NCI-H2081 treated with DMSO at 0.1 percent for 48 hours (cell line): Measurements from ENCODE around the gene NCKAP5.

Source experiments
- DNase-seq: peaks from one replicate; lab custom pipeline; 2025; lab: John Stamatoyannopoulos, UW

Gene NCKAP5

DNA sequence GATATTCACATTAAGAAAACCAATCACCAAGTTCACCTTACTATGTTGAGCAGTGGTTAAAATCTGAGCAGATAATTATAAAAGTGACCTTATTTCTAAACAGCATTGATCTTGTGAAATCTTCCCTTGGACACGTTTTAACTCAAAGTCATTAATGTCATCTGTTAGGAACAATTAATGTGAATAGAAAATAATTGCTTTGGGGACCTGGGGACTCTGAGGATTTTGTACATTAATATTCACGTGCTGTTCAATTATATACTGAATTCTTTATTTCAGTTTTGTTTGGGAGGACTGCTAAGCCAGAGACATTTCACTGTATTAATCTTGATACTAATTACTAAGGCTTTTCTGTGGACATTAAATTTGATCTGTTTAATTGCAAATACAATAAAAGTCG is 771.2 kb downstream of the NCKAP5 start:
- no peak for DNase-seq

DNA sequence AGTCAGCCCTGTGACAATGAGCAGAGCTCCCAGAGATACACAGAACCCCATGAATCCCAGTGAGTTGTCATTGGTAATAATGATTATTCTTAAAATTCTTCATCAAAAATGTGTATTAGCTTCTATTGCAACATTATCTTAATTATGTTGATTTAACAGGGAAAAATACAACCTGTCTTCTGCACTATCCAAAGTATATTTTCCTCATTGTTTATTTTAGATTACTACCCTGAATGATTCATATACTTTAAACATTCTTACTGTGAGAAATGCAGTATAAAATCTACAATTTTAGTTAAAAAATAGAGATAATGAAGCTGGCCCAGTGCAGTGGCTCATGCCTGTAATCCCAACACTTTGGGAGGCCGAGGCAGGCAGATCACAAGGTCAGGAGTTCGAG is 773.0 kb downstream of the NCKAP5 start:
- DNase-seq: no peak

DNA sequence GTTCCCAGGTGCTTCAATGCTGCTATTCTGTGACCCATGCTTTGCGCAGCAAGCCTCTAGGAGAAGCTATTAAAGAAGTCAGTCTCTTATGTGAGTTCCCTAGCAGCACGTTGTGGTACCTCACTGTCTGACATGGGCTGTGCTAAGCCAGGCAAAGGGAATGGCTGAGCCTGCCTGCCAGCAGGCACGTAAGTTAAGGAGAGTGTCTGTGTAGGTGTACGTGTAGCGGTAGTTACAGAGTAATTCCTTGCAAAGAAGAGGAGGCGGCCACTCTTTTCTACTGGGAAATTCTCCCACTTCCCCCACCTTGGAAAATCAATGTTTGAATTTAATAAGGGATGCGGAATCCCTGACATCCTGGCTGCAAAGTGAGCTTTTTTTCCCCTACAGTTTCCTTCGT is 774.7 kb downstream of the NCKAP5 start:
- no peak for DNase-seq

DNA sequence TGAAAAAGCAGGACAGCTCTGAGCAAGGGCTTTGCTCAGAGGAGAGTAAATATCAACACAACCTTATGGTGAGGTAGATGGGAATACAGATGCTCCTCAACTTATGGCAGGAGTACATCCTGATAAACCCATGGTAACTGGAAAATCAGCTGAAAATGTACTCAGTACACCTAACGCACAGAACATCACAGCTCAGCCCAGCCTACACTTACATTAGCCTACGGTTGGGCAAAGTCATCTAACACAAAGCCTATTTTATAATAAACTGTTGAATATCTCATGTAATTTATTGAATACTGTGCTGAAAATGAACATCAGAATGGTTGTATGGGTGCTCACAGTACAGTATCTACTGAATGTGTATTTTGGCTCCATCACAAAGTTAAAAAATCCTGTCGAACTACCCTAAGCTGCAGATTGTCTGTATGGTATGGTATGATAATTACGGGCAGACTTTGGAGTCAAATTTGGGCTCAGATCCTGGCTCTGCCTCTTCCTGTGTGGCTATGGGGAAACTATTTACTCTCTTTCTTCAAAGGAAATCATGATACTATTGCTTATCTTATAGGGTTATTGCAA is 778.0 kb downstream of the NCKAP5 start:
- DNase-seq: no peak

DNA sequence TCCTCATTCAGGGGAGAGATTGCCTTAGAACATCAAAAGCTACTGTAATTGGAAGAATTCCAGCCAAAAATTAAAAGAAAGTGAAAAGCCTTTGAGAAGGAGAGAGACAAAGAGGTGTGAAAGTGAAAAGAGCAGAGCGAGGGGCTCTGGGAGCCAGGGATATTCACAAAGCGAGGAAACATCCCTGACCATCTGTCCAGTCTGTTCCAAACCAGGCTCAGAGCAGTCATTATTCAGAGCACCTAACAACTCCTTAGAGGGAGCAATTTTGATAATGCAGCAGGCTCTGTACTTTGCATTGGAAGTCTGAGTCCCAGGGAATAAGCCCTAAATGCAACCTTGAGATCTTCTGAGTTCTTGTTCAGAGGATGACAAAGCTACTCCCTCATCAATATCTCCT is 779.2 kb downstream of the NCKAP5 start:
- no peak for DNase-seq

DNA sequence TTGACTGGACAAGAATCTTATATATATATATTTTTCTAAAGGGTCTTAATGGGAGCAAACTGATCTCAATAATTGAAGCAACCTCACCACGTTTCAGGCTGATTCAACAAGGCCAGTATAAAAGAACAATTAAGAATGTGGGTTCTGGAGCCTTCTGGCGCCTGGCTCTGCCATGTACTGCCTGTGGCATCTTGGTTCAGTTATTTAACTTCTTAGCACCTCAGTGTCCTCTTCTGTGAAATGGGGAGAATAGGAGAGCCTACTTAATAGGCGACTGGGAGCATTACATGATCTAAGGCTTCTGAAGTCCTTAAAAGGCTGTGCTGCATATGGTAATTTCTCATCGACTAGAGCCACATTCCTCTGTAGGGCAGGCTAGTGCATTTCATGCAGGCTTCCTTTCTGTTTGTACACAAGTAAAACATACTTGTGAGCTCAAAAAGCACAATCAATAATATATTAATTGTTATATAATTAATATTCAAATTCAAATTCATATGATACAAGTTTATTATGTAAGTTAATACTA is 779.9 kb downstream of the NCKAP5 start:
- no peak for DNase-seq

DNA sequence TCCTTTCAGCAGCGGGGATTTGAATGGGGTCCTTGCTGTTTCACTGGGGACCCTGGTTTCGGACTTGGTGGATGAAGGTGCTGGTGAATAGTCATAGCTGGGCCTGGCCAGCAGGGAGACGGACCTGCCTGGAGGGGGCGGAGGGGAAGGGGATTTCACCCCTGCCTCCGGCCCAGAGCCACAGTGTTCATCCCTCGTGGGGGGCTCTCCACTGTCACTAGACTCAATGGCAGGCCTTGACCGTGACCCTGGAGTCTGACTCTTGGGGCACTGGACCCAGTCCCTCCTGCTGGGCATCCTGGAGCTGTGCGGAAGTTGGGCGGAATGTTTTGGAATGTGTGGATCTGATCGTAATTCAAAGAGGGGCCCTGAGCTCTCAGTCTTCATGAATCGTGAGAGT is 784.4 kb downstream of the NCKAP5 start:
- no peak for DNase-seq

DNA sequence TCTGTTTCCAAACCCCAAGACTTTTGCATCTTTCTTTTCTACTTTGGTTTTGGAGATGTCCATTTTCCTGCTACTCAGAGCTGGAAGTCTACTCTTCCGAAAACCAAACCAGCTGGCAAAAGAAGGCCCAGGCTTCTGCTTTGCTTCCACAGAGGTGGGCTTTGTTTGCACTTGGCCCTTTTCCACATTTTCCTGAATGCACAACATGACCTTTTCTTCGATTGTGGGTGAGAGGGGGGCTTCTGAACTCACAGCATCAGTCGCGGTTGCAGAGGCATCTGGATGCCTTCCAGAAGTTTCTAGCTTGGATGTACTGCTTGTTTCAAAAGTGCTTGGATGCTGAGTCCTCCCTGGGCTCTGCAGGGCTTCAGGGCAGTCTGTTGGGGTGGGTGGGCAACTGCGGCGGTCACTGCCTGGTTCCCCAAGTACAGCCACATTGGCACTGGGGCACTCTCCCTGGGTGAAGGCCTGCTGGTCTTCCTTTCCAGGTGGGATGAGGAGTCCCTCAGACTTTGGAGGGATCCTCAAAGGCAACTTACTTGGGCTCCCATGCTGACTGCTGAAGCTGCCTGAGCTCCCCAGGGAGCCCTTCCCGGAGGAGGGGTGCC is 786.0 kb downstream of the NCKAP5 start:
- no peak for DNase-seq

DNA sequence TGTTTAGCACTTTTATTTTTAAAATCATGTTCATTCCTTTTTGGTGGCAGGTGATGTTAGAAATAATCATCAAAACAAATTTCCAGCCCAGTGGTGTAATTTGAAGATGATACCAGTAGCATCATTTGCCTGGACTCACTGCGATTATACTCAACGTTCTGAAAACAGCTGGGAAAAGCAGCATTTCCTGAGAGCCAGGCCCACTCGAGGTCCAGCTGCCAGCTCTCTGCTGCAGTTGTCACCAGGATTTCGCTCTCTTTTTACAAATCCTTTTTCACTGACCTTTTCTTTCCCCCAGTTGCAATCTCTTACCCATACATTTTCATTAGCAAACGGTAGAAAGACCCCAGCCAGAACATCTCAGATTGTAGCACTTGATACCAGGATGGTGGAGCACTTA is 787.6 kb downstream of the NCKAP5 start:
- no peak for DNase-seq

DNA sequence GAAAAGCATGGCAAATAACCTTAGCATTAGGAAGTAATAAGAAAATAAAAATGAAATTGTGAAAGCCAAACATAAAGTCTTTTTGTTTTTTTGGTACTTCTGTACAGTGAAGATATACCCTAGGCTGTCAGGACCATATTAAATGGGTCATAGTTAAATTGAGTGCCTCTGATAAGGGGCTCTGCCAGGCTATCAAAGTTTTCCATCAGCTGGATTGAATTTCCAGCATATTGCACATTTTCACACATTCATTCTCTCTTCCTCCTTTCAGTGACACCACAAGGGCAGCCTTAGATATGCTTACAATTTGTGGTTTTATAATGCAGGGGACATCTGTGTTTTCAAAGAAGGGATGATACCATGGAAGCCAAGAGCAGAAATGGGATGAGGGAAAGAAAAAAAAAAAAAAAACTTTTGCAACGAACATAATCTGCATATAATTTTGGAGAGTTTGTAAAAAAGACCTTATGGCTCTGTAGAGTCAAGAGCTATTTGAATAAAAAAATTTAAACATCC is 789.0 kb downstream of the NCKAP5 start:
- no peak for DNase-seq

DNA sequence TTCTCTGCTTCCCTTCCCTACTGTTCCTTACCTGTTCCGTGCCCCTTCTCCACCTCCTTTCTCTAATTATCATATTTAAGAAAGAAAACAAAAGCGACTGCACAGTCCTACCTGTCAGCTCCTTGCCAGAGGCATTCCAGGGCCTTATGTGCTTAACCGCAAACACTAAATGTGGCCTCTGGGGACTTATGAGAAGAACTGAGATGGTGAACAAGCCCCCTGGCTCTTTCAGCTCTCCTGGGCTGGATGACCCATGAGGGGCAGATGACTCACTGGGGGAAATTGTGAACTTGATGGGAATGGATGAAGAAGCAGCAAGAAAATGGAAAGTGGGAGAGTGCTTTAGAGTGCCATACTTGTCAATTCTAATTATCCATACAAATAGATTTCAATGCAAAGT is 792.0 kb downstream of the NCKAP5 start:
- no peak for DNase-seq

DNA sequence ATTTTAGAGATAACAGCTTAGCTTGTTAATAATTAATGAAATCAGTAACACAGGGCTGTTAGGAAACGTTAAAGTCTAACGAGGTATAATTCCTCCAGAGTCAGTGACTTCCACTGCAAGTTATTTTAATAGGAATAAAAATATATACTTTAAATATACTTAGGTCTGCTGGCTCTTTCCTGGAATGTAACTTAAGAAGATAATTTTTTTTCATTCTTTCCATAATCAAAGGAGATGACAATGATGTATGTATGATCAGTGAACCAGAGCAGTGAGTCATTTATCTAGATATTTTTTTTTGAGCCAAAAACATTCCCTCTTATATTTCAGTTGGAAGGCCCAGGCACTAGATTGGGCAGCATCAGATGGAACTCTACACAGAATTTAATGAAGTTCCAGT is 794.1 kb downstream of the NCKAP5 start:
- no peak for DNase-seq

DNA sequence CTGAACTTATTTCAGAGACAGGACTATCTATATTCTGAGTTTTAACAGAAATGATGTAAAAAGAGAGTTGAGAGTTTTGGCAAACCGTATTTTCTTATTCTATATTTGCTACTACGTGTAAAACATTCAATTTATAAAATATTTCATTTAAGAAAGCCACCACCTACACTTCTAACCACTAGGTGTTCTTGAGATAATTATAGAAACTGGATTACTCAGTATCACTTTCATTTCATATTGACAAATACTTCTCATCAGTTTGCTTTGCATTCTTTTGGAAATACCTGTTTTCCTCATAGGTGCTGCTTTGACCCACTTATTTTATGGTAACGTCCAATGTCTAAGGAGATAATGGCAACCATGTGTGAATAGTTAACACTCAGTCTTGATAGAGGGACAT is 794.9 kb downstream of the NCKAP5 start:
- DNase-seq: no peak

DNA sequence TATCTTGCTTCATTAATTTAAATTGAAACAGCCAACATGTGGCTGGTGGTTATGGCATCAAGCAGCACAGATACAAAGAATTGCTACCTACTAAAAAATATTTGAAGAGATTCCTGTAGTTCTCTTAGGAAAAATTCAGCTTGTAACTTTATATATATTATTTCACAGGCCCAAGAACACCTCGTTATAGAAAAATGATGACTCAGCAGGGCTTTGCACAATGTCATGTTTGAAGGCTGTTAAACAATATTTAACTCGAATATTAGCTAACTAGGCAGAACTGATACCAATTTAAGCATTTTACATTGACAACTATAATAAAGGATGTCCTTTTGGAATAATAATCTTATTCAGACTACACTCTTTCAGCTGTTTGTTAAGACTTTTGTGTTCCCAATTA is 795.9 kb downstream of the NCKAP5 start:
- DNase-seq: no peak

DNA sequence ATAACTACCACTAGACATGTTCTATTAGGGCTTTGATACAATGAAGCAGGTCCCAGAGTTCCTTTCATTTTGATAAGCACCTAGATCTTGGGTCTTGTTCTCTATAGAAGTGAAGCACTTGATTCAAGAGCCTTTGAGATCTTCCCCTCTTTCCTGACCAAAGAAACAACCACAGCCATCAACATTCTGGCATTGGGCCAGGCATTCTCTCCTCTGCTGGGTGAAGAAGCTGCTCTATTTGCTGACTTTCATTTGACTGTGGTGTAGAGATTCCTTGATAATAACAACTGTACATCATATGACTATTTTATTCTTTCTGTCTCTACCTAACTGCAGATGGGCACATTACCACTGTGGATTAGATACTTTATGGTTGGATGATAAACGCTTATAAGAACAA is 801.7 kb downstream of the NCKAP5 start:
- DNase-seq: no peak

DNA sequence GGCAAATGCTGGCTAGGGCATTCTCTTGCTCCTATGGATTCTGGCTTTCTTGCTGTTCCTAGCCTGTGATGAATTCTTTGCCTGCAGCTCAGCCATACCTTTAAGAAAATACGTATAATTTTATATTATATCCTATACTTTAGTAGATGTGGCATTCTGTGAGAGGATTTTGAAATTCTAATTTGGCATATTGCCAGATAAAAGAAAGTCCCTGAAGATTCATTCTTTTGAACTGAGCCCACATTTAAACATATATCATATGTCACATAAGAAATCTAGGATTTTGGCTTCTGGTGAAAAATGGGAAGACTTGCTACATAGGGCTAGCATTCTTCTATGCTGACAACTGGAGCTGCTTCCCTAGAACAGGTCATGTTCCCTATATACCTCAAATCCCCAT is 806.8 kb downstream of the NCKAP5 start:
- no peak for DNase-seq

DNA sequence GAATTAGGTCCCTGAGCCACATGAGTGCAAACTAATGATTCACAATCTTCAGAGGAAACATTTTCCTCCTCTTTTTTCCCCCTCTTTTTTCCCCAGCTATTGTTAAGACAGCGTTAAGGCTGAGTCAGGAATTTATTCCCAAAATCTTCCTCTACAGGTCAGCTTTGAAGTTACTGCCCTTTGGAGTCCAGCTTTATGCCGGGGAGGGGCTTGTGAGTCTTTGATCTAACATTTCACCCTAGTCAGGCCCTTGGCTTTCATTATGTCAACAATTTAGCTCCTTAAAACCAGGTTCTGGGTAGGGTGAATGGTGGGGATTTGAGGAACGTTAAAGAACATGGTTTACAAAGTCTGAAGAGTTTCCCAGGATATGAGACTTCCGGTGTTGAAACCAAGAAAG is 807.3 kb downstream of the NCKAP5 start:
- DNase-seq: no peak

DNA sequence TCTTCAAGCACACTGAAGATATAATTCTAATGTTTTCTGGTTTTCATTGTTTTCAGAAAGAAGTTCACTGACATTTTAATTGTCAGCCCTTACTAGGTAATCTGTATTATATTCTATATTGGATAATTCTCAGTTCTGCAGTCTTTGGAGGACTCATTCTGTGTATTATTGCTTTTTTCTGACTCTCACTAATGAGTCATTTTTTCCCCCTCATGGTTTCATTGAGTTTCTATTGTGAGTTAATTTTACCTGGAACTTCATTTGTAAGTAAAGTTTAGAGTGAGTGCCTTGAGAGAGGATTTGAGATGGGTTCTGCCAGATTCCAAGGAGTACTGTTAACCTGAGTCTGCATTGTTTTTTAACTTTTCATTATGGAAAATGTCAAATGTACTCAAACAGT is 807.9 kb downstream of the NCKAP5 start:
- no peak for DNase-seq

DNA sequence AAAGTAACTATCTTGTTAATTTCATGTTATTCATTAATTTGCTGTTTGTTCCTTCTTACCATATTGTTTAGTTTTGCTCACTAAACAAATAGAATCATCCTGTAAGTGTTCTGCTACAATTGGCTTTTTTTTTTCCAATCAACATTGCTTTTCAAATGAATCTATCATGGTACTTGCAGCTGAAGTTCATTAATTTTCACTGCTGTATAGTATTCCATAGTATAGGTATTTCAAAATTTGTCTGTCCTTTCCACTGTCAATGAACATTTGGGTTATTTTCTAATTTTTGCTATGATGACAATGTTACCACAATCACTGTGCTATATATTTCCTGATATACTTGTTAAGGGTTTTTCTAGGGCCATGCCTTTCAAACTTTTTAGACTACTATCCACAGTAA is 809.3 kb downstream of the NCKAP5 start:
- no peak for DNase-seq

DNA sequence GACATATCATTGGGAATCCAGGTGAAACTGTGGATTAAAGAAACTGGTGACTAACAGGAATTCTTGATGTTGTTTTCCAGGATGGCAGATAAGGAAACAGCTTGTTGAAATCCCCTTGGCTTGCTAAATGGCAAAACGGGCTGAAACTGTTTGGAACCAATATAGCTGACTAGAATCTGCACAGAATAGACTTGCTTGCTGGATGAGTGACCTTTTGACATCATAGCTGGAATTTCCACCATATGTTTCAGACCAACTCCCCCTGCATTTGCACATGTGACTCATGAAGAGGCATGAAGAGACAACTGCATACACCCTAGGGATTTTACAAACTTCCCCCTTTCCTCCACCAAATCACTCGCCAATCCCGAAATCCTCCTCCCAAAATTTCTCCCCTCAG is 810.6 kb downstream of the NCKAP5 start:
- no peak for DNase-seq

DNA sequence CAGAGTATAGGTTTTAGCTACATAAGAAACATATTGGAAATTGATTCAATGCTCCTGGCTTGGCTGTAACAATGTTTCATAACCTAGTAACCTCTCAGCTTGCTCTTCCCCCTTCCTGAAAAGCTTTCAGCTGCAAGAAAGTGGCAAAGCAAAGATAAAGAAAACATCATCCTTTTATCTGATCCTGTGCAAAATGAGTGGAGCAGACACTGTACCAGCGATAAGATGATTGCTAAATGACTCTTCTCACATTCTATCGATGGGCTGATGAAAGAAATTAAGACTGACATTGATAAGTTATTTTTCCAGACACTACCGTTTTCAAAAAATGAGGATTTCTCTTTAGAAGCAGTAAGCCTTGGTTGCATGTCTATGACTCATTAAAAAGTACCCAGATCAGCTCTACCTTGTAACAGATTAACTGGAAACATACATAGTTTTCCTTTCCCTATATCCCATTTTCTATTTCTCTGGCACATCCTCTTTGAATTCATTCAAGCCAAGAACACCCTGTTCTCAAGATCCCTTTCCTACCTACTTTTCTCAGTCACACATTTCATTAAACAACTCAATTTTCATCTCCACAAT is 811.2 kb downstream of the NCKAP5 start:
- no peak for DNase-seq

DNA sequence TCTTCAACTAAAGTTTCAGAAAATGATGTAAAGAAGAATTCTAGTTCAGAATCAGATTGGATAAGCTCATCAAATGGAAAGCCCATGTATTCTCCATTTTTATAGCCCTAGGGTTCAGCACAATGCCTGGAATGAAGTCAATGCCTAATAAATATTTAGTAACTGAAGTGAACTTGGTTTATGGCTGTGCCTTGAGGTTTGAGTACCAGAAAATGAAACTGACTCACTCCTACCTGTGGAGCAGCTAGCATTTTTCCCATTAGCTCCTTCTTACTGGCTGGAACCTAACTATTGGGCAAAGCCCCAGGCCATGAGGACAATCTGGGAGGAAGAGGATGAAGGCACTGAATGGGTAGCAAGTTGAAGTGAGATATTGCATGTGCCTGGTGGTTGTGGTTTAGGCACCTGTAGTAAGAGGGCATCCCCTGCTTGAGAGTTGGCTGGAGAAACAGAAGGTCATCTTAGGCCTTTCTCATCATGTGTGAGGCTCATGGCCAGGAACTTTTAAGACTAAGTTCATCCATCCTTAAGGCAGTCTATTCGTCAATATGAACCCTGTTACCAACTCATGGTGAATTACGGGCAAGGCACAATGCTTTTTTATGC is 813.3 kb downstream of the NCKAP5 start:
- no peak for DNase-seq

DNA sequence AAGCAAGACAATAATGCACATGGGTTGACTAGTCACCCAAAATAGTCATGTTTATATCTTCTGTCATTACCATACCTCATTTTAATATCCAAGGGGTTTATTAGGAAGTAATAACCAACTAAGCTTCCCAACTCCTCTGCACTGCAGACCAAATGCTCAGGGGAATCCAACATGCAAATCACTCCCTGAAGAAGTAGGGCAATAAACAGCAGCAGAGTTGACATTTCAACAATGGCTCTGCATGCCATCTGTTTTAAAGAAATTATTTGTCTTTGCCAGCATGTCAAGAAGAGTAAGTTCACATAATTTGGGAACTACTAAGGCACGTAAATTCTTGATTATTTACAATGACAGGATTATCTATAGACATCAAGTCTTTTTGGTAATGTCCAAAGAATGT is 813.9 kb downstream of the NCKAP5 start:
- no peak for DNase-seq
